Measurements from ENCODE around the gene FHL5. TPM values are rescaled to one million over a fixed set of nuclear protein-coding genes. Genes with fewer than 3 reads are reported as not detected.

FHL5 gene
- total RNA-seq, result 0.17 TPM in 1 of 2 replicates, not detected in the other

GRCh38 chr6:96562886-96563285 lies at the start of gene FHL5:
Gene FHL5, plus strand, starts transcription at chr6:96563128. Its CDS starts 40,486 bp downstream, at chr6:96603614.

GRCh38 chr6:96521644-96522464 lies 41.1 kb upstream of the FHL5 start, which contains the start of gene UFL1:
Gene UFL1, plus strand, starts transcription at chr6:96521806. Its CDS starts 68 bp downstream, at chr6:96521874.

Other genes starting within 250 kb of the FHL5 start
- gene UFL1, start 41.3 kb upstream of the FHL5 start, total RNA-seq, result 15.9 and 19.4 TPM in 2 replicates